GM12873 (cell line): ENCODE results near the gene PSMA3.

Experiments
- TF ChIP-seq, protein P1 (sequence below): IDR thresholded peaks from 2 replicates; pipeline ENCODE4 v1.5.1; 2012; ENCODE audit warnings: low read depth, mild to moderate bottlenecking, moderate library complexity, low read length, control low read depth; ENCODE audit not compliant: insufficient read depth; ENCODE audit errors: missing control alignments

Gene PSMA3

DNA sequence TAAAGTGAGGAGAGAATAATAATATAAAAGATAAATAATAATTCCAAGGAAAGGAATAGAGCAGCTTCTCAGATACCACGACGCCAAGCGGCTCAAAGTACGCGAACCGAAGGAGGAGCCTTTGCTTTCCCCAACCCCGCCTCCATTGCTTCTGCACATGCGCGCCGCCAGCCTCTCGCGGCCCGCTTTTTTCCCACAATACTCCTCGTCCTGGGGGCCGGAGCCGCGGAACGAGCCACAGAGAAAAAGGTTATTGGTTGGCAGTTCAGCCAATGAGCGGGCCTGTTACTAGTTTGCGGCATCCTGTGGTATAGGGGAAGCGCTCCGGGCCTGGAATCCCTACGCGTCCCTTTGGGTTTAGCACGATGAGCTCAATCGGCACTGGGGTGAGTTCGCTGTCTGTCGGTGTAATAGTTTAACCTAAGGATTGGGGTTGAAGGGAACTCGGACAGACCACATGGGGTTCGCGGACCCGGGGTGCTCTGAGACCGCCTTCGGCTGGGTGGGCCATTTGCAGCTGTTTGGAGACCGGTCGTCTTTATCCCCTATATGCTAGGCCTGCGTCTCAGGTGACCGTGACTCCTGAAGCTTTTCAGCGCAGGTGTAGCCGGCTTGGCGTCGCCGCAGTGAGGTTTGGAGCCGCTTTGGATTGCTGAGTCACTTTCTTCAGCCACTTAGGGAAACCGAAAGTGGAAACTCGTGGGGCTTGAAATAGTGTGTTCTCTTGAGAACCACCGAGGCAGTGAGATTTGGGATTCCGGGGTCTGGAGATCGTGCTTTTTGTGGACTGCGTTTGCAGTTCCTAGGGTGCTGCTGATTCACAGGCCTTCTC, at the start of gene PSMA3:
Gene PSMA3 (plus strand): TSS at position 288 of the 832 bp plus-strand sequence. CDS start 78 bp downstream, at position 366.
- TF ChIP-seq, protein P1, sequence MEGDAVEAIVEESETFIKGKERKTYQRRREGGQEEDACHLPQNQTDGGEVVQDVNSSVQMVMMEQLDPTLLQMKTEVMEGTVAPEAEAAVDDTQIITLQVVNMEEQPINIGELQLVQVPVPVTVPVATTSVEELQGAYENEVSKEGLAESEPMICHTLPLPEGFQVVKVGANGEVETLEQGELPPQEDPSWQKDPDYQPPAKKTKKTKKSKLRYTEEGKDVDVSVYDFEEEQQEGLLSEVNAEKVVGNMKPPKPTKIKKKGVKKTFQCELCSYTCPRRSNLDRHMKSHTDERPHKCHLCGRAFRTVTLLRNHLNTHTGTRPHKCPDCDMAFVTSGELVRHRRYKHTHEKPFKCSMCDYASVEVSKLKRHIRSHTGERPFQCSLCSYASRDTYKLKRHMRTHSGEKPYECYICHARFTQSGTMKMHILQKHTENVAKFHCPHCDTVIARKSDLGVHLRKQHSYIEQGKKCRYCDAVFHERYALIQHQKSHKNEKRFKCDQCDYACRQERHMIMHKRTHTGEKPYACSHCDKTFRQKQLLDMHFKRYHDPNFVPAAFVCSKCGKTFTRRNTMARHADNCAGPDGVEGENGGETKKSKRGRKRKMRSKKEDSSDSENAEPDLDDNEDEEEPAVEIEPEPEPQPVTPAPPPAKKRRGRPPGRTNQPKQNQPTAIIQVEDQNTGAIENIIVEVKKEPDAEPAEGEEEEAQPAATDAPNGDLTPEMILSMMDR, result no peak

DNA sequence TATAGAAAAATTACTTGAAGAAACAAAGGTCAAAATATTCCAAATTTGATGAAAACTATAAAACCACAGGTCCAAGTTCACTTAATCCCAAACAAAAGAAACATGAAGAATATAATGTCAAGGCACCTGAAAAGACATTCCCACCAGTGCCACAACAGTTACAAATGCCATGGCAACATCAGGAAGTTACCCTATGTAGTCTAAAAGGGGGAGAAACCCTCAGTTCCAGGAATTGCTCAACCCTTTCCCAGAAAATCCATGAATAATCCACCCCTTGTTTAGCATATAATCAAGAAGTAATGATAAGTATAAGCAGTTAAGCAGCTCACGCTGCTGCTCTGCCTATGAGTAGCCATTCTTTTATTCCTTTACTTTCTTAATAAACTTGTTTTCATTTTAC, 48.4 kb upstream of the PSMA3 start:
- TF ChIP-seq, protein P1, result no peak

DNA sequence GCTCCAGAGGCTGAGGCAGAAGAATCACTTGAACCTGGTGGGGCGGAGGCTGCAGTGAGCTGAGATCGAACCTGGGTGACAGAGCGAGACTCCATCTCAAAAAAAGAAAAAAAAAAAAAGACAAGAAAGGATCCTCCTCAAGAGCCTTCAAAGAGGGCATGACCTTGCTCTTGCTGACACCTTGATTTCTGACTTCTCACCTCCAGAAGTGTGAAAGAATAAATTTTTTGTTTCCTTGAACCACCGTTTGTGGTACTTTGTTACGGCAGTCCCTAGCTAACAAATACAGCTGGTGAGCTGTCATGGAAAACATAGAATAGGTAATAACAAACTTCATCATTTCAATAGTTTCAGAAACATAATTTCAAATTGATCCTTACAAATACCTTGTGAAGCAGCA, 46.6 kb upstream of the PSMA3 start:
- TF ChIP-seq, protein P1, result no peak

DNA sequence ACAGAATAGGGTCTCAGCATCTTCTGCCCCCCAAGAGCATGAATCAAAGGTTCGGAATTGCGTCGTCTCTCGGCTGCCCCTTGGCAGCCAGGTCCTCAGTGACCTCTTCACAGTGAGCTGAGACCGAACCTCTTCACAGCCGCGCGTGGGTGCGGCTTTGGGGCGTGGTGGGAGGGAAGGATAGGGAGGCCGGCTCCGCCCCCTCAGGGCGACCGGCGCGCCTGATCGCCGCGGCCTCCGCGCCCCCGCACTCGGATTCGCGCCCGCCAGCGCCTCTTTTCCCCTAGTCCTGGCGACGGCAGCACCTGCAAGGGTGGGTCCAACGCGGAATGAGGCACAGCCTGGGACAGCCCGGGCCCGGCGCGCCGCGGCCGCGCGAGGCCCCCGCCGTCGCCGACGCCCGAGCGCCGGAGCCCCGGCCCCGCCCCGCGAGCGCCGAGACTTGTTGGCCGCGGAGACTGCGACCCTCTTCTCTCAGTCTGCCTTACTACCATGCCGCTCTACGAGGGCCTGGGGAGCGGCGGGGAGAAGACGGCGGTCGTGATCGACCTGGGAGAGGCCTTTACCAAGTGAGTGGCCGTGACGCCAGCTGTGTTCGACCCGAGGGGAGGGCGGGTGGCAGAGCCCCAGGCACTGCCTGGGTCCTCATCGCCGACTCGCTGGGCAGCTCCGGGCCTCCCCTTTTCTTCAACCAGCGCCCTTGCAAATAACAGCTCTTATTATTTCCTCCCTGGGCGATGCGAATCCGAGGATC, 44.7 kb upstream of the PSMA3 start, which contains the start of gene ACTR10:
Gene ACTR10 (plus strand): TSS at position 424 of the 754 bp plus-strand sequence. CDS start 69 bp downstream, at position 493.
- TF ChIP-seq, protein P1, result no peak

DNA sequence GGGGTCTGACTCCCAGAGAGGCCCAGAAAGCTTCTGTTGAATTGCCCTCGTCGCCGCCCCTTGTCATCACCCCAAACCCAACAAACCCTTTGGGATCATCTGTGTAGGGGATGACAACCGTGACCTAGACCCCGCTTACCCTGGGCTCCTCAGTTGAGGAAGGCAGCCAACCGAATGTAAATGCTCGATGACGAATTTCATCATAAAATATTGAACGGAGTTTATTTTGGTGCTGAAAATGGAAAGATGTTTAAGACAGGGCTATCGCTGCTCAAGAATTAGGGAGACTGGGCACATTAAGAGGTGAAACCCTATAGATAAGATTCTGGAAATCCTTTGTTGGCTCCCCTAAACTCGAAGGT, 44.2 kb upstream of the PSMA3 start:
- TF ChIP-seq, protein P1, result no peak

DNA sequence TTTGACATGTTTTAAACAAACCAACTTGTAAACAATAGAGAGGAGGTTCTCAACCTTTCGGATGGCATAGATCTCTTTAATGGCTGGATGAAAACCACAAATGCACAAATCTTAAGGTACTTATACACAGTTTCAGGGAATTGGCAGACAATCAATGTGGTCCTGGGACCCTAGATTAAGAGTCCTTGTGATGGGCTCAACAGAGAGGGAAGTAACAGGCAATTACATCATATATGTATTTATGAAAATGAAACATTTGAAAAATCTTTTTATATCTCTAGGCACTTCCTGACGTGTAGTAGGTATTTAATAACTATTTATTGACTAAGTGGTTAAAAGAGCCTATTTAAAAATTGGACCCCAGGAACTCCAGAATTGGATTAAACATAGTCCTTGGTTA, 43.8 kb upstream of the PSMA3 start:
- TF ChIP-seq, protein P1, result no peak

DNA sequence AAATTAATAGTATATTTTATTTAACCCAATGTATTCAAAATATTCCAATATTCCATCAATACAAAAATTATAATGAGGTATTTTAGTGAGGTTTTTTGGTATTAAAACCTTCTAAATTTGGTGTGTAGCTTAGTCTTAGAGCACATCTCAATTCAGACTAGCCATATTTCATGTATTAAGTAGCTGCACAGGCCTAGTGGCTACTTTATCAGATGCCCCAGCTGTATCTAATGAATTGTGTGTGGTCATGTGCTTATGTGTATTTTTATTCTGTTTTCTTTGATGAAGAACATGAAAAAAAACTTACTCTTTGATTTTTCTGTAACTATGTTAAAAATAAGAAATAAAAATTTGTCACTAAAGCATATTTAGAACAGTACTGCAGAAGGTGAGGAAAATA, 31.5 kb upstream of the PSMA3 start:
- TF ChIP-seq, protein P1, result no peak
